ENCODE results near the gene S100A14. TPM values are rescaled to one million over a fixed set of nuclear protein-coding genes. Genes with fewer than 3 reads are reported as not detected.

Gene S100A14
- total and polyA plus RNA-seq, 2 of the 13 experiments (the other 11 are each of a cell fraction or from before 2014, with no cell fraction given) = 1.4 to 7.7 TPM

DNA sequence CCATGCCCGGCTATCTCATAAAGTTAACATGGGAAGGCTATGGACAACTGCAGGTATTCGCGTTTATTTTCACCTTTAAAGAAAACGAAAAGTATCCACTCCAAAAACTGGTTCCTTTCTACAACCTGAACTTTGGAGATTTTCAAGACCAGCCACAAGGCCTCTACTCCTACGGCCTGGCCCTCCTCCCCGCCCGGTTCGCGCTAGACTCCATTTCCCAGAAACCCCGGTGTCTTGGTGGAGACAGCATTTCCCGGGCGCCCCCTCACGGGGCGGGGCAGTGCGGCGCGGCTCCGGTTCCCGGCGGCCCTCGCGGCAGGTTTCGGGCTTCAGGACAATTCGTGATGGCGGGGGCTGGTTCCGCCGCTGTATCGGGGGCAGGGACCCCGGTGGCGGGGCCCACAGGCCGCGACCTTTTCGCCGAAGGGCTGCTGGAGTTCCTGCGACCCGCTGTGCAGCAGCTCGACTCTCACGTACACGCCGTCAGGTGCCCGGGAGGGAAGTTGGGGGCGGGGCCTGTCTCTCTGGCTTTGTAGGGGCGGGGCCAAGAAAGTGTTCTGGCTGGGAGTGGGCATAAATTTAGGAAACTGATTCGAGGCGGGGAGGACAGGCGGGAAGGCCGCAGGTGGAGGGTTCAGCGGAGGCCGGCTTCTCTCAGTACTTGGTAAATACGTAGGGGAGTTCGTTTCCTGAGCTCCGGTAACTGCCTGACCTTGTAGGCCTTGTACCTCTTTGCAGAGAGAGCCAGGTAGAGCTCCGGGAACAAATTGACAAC, 42.5 kb upstream of the S100A14 start, which contains the start of gene SNAPIN (continued):
- TF ChIP-seq MED1 (CRISPR knock-in tag; IDR thresholded peaks at IDR 0.05) (peak; percentile 42), HDAC6 (IDR thresholded peaks at IDR 0.05; ENCODE audit: low read depth, low read length) (no peak), ZBTB42 (CRISPR knock-in tag; IDR thresholded peaks at IDR 0.05) (no peak), ZNF878 (CRISPR knock-in tag; IDR thresholded peaks at IDR 0.05) (no peak), SMAD1 (CRISPR knock-in tag; IDR thresholded peaks at IDR 0.05; ENCODE audit: borderline replicate concordance, low read depth) (peak; percentile 72; the same call in 1 of the 2 replicates), HDAC1 (CRISPR knock-in tag; IDR thresholded peaks at IDR 0.05) (peak; percentile 60), ZC3H13 (CRISPR knock-in tag; IDR thresholded peaks at IDR 0.05) (no peak), MAFF (IDR thresholded peaks at IDR 0.05; ENCODE audit: low read depth, low read length) (no peak), ZNF160 (CRISPR knock-in tag; IDR thresholded peaks at IDR 0.05) (no peak), RFX3 (CRISPR knock-in tag; IDR thresholded peaks at IDR 0.05) (no peak), JUND (CRISPR knock-in tag; IDR thresholded peaks at IDR 0.05) (no peak), ZFP36L1 (CRISPR knock-in tag; IDR thresholded peaks at IDR 0.05) (no peak), ZNF615 (CRISPR knock-in tag; IDR thresholded peaks at IDR 0.05; ENCODE audit: borderline replicate concordance) (no peak), SRSF9 (IDR thresholded peaks at IDR 0.05; ENCODE audit: borderline replicate concordance, insufficient read depth, low read depth, low read length, poor library complexity, severe bottlenecking) (no peak), AKAP8 (CRISPR knock-in tag; IDR thresholded peaks at IDR 0.05) (no peak), KAT7 (CRISPR knock-in tag; IDR thresholded peaks at IDR 0.05; ENCODE audit: borderline replicate concordance) (no peak), ZZZ3 (CRISPR knock-in tag; IDR thresholded peaks at IDR 0.05; ENCODE audit: borderline replicate concordance) (peak; percentile 68; the same call in 1 of the 2 replicates)
- TF ChIP-seq, protein P1, sequence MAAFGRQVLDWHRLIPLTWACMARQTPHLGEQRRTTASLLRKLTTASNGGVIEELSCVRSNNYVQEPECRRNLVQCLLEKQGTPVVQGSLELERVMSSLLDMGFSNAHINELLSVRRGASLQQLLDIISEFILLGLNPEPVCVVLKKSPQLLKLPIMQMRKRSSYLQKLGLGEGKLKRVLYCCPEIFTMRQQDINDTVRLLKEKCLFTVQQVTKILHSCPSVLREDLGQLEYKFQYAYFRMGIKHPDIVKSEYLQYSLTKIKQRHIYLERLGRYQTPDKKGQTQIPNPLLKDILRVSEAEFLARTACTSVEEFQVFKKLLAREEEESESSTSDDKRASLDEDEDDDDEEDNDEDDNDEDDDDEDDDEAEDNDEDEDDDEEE (CRISPR knock-in tag; IDR thresholded peaks at IDR 0.05) = no peak
- TF ChIP-seq, protein P2, sequence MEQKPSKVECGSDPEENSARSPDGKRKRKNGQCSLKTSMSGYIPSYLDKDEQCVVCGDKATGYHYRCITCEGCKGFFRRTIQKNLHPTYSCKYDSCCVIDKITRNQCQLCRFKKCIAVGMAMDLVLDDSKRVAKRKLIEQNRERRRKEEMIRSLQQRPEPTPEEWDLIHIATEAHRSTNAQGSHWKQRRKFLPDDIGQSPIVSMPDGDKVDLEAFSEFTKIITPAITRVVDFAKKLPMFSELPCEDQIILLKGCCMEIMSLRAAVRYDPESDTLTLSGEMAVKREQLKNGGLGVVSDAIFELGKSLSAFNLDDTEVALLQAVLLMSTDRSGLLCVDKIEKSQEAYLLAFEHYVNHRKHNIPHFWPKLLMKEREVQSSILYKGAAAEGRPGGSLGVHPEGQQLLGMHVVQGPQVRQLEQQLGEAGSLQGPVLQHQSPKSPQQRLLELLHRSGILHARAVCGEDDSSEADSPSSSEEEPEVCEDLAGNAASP (CRISPR knock-in tag; IDR thresholded peaks at IDR 0.05; ENCODE audit: borderline replicate concordance) = no peak
- TF ChIP-seq, protein P3, sequence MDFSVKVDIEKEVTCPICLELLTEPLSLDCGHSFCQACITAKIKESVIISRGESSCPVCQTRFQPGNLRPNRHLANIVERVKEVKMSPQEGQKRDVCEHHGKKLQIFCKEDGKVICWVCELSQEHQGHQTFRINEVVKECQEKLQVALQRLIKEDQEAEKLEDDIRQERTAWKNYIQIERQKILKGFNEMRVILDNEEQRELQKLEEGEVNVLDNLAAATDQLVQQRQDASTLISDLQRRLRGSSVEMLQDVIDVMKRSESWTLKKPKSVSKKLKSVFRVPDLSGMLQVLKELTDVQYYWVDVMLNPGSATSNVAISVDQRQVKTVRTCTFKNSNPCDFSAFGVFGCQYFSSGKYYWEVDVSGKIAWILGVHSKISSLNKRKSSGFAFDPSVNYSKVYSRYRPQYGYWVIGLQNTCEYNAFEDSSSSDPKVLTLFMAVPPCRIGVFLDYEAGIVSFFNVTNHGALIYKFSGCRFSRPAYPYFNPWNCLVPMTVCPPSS (IDR thresholded peaks at IDR 0.05) = no peak
- TF ChIP-seq, protein P4, sequence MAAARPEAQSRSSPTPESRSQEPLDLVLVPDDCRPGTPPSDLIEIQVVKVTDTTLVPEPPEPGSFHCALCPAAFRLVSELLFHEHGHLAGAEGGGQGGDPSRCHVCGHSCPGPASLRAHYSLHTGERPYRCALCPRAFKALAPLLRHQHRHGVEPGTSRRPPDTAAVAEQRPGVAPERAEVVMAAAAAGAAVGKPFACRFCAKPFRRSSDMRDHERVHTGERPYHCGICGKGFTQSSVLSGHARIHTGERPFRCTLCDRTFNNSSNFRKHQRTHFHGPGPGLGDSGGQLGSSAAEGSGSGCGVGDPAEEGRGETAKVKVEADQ (CRISPR knock-in tag; IDR thresholded peaks at IDR 0.05; ENCODE audit: borderline replicate concordance) = no peak
- TF ChIP-seq, protein P5, sequence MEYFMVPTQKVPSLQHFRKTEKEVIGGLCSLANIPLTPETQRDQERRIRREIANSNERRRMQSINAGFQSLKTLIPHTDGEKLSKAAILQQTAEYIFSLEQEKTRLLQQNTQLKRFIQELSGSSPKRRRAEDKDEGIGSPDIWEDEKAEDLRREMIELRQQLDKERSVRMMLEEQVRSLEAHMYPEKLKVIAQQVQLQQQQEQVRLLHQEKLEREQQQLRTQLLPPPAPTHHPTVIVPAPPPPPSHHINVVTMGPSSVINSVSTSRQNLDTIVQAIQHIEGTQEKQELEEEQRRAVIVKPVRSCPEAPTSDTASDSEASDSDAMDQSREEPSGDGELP (IDR thresholded peaks at IDR 0.05; ENCODE audit: borderline replicate concordance, low read depth) = 0 out of 2 replicates have a peak, but pooled peaks have one; percentile 16
- TF ChIP-seq, protein P6, sequence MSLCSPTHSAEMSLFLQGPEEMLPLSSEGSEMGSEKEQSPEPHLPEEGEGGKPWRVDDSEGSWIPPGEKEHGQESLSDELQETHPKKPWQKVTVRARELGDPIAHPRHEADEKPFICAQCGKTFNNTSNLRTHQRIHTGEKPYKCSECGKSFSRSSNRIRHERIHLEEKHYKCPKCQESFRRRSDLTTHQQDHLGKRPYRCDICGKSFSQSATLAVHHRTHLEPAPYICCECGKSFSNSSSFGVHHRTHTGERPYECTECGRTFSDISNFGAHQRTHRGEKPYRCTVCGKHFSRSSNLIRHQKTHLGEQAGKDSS (CRISPR knock-in tag; IDR thresholded peaks at IDR 0.05; ENCODE audit: borderline replicate concordance, low read depth) = no peak

Data from HepG2 (cell line).